ENCODE data around the gene FAM219A. TPM values are rescaled to one million over a fixed set of nuclear protein-coding genes. Genes with fewer than 3 reads are reported as not detected.

FAM219A gene
- total RNA-seq, 6 experiments from 2014 or later, result 21.6 to 23.6 (median 22.6) TPM

- H3K9me3 Mint-ChIP-seq, result no peaks in the 10 kb centered on the region
- H3K36me3 Mint-ChIP-seq (ENCODE audit: low read depth), result no peaks in the 10 kb centered on the region
- H3K4me1 Mint-ChIP-seq (ENCODE audit: low read depth), result peaks cover 10% of the 10 kb centered on the region
- DNase-seq, result no peak
- H3K27me3 Mint-ChIP-seq (ENCODE audit: insufficient read depth), result peaks cover 19% of the 10 kb centered on the region
- no peak overlapping the region for H3K27ac Mint-ChIP-seq
- peak overlapping the region; percentile 89; the same call in 1 of the 2 replicates for H3K4me3 Mint-ChIP-seq
- TF ChIP-seq CTCF (IDR thresholded peaks at IDR 0.05), result no peak
Observed at GRCh38 chr9:34380034-34380510, 78.3 kb downstream of the FAM219A start.

- H3K4me3 Mint-ChIP-seq, result peak overlapping the region; percentile 89
- TF ChIP-seq CTCF (IDR thresholded peaks at IDR 0.05), result peak; percentile 98
- H3K27ac Mint-ChIP-seq, result no peak overlapping the region
- H3K36me3 Mint-ChIP-seq (ENCODE audit: low read depth), result no peaks in the 10 kb centered on the region
- peak; percentile 79 for DNase-seq
- H3K27me3 Mint-ChIP-seq (ENCODE audit: insufficient read depth), result peaks cover 14% of the 10 kb centered on the region
- H3K9me3 Mint-ChIP-seq, result no peaks in the 10 kb centered on the region
- peaks cover 10% of the 10 kb centered on the region for H3K4me1 Mint-ChIP-seq (ENCODE audit: low read depth)
Observed at GRCh38 chr9:34379334-34380033, 78.9 kb downstream of the FAM219A start.

- Mint-ChIP-seq H3K4me3 (no peak overlapping the region), H3K36me3 (ENCODE audit: low read depth) (no peaks in the 10 kb centered on the region), H3K27ac (no peak overlapping the region), H3K27me3 (ENCODE audit: insufficient read depth) (peaks cover 19% of the 10 kb centered on the region), H3K4me1 (ENCODE audit: low read depth) (peaks cover 10% of the 10 kb centered on the region), H3K9me3 (no peaks in the 10 kb centered on the region)
- no peak for DNase-seq
- no peak for TF ChIP-seq CTCF (IDR thresholded peaks at IDR 0.05)
Observed at GRCh38 chr9:34378376-34379060, 79.9 kb downstream of the FAM219A start.

GRCh38 chr9:34377404-34377746, 81.0 kb downstream of the FAM219A start:
- Mint-ChIP-seq H3K27ac (peak overlapping the region; percentile 42; the same call in 1 of the 2 replicates), H3K27me3 (ENCODE audit: insufficient read depth) (peaks cover 16% of the 10 kb centered on the region), H3K4me1 (ENCODE audit: low read depth) (peaks cover 10% of the 10 kb centered on the region), H3K9me3 (no peaks in the 10 kb centered on the region), H3K4me3 (peak overlapping the region; percentile 90), H3K36me3 (ENCODE audit: low read depth) (no peaks in the 10 kb centered on the region)
- DNase-seq, result no peak
- no peak for TF ChIP-seq CTCF (IDR thresholded peaks at IDR 0.05)

- no peak for TF ChIP-seq CTCF (IDR thresholded peaks at IDR 0.05)
- no peaks in the 10 kb centered on the region for H3K36me3 Mint-ChIP-seq (ENCODE audit: low read depth)
Observed at GRCh38 chr9:34376596-34377403, 81.6 kb downstream of the FAM219A start, which contains the start of gene MYORG. Gene MYORG, minus strand, starts transcription at chr9:34376898. Its CDS starts 3,955 bp downstream, at chr9:34372943.

More at GRCh38 chr9:34376596-34377403, 81.6 kb downstream of the FAM219A start, which contains the start of gene MYORG:
- peak; percentile 81 for DNase-seq
- peaks cover 10% of the 10 kb centered on the region for H3K4me1 Mint-ChIP-seq (ENCODE audit: low read depth)
- peak within 1 kb of the TSS; percentile 42; the same call in 1 of the 2 replicates for H3K27ac Mint-ChIP-seq
- no peaks in the 10 kb centered on the region for H3K9me3 Mint-ChIP-seq
- peak within 1 kb of the TSS; percentile 90 for H3K4me3 Mint-ChIP-seq
- H3K27me3 Mint-ChIP-seq (ENCODE audit: insufficient read depth), result peaks cover 16% of the 10 kb centered on the region
